Brain microvascular endothelial cell (primary cell): Measurements from ENCODE around the gene PRKX.
A peak's percentile ranks its signal among the peaks of the same experiment; 100 is the strongest.
"Not testable (repeated sequence)": the region's sequence is repeated elsewhere in the genome, so short reads cannot be mapped to it uniquely, and the experiment has no call there.

Source experiments
- DNase-seq: peaks from one replicate; pipeline ENCODE4 v3.0.0-alpha.2; 2020
- H3K27ac ChIP-seq: fragments of 250-450 bp; sonication (Bioruptor Pico); 2 replicates; pipeline ENCODE4 v1.5.1; 2020; ENCODE audit warnings: mild to moderate bottlenecking, moderate library complexity
- H3K27me3 ChIP-seq: fragments of 250-450 bp; sonication (Bioruptor Pico); replicated peaks from 2 replicates; pipeline ENCODE4 v1.5.1; 2020; ENCODE audit warnings: mild to moderate bottlenecking
- H3K36me3 ChIP-seq: fragments of 250-450 bp; sonication (Bioruptor Pico); replicated peaks from 2 replicates; pipeline ENCODE4 v1.5.1; 2020; ENCODE audit warnings: mild to moderate bottlenecking
- H3K4me3 ChIP-seq: 2 replicates; pipeline ENCODE4 v1.5.1; 2011; ENCODE audit warnings: low read depth, mild to moderate bottlenecking, control low read depth, low read length, moderate library complexity
- CTCF ChIP-seq: IDR thresholded peaks from 2 replicates; pipeline ENCODE4 v1.5.1; 2011; ENCODE audit warnings: low read depth, mild to moderate bottlenecking, moderate library complexity, low read length, control low read depth, inconsistent platforms; ENCODE audit errors: missing control alignments
- in situ Hi-C: cut with HindIII; loops from 2 replicates; pipeline ENCODE4 v1.10.0; 2017; ENCODE audit warnings: low sequenced_read_pairs, low pct_ligation_motif_present

The PRKX gene

GRCh38 chrX:3659761-3660160 lies 53.7 kb downstream of the PRKX start:
- H3K27me3 ChIP-seq: no peaks in the 10 kb centered on the region
- in situ Hi-C loops: no loop called here
- peak; percentile 29 for DNase-seq
- no peak overlapping the region for H3K27ac ChIP-seq
- no peaks in the 10 kb centered on the region for H3K36me3 ChIP-seq
- H3K4me3 ChIP-seq: no peak overlapping the region
- no peak for TF ChIP-seq CTCF

- no peak for TF ChIP-seq CTCF
- in situ Hi-C loops: no loop called here
- H3K4me3 ChIP-seq: no peak overlapping the region
- no peak for DNase-seq
- no peak overlapping the region for H3K27ac ChIP-seq
- H3K36me3 ChIP-seq: no peaks in the 10 kb centered on the region
- H3K27me3 ChIP-seq: no peaks in the 10 kb centered on the region
Measured at GRCh38 chrX:3655181-3655580, 58.3 kb downstream of the PRKX start.

- no peak for TF ChIP-seq CTCF
- no peaks in the 10 kb centered on the region for H3K27me3 ChIP-seq
- no peak for DNase-seq
- no peaks in the 10 kb centered on the region for H3K36me3 ChIP-seq
- in situ Hi-C loops: no loop called here
- H3K4me3 ChIP-seq: no peak overlapping the region
- H3K27ac ChIP-seq: no peak overlapping the region
Measured at GRCh38 chrX:3653111-3653510, 60.3 kb downstream of the PRKX start.

GRCh38 chrX:3651277-3651676 lies 62.2 kb downstream of the PRKX start:
- Histone ChIP-seq H3K27me3 (no peaks in the 10 kb centered on the region), H3K27ac (no peak overlapping the region), H3K4me3 (no peak overlapping the region), H3K36me3 (no peaks in the 10 kb centered on the region)
- in situ Hi-C loops: no loop called here
- DNase-seq: peak; percentile 36
- peak; percentile 55 for TF ChIP-seq CTCF

- Histone ChIP-seq H3K36me3 (no peaks in the 10 kb centered on the region), H3K27me3 (no peaks in the 10 kb centered on the region), H3K4me3 (no peak overlapping the region), H3K27ac (no peak overlapping the region)
- DNase-seq: no peak
- in situ Hi-C loops: no loop called here
- no peak for TF ChIP-seq CTCF
Measured at GRCh38 chrX:3648084-3648483, 65.4 kb downstream of the PRKX start.

GRCh38 chrX:3639858-3640631 lies 73.4 kb downstream of the PRKX start:
- DNase-seq, H3K36me3 ChIP-seq, in situ Hi-C loops, H3K27me3 ChIP-seq, H3K4me3 ChIP-seq, H3K27ac ChIP-seq: not testable (repeated sequence)
